Motor neuron (in vitro differentiated cells): Measurements from ENCODE around the gene LSM4. TPM values are rescaled to one million over a fixed set of nuclear protein-coding genes. Genes with fewer than 3 reads are reported as not detected.
"Not testable (repeated sequence)": the region's sequence is repeated elsewhere in the genome, so short reads cannot be mapped to it uniquely, and the experiment has no call there.

Experiments
- ATAC-seq, 8 experiments: fragments of 200-7000 bp; cut with Tn5 transposase; replicated peaks in 6 of 8; 2 replicates each; pipeline ENCODE4 v1.8.0; 2021; ENCODE audit warnings: mild to moderate bottlenecking in 8 of 8, moderate library complexity in 8 of 8
- H3K27ac ChIP-seq, 2 donors: fragments of 250-450 bp; sonication (Bioruptor Pico); 2 replicates each; pipeline ENCODE4 v1.9.0; 2021; ENCODE audit warnings: antibody characterized with exemption in 2 of 2, mild to moderate bottlenecking in 2 of 2, moderate library complexity in 1 of 2
- H3K4me1 ChIP-seq, 2 donors: fragments of 250-450 bp; sonication (Bioruptor Pico); replicated peaks in 1 of 2; 2 replicates each; pipeline ENCODE4 v1.6.1; 2021; ENCODE audit warnings: antibody characterized with exemption in 2 of 2, mild to moderate bottlenecking in 2 of 2, moderate library complexity in 1 of 2
- H3K4me3 ChIP-seq, 5 donors: fragments of 250-450 bp; sonication (Bioruptor Pico); 2 replicates each; pipeline ENCODE4 v1.9.0; 2021; ENCODE audit warnings: antibody characterized with exemption in 5 of 5, mild to moderate bottlenecking in 5 of 5, moderate library complexity in 4 of 5
- WGBS, 10 experiments: fragments of 450-650 bp; shearing (Covaris generic); methylation state at CpG; one replicate each; pipeline ENCODE4 v1.0.0; 2022; 5-methylcytosine and 5-hydroxymethylcytosine counted together
- in situ Hi-C, 9 experiments: fragments of 400-800 bp; cut with MboI; loops; one replicate each; pipeline ENCODE4 v1.15.0; 2021; ENCODE audit warnings: low sequenced_read_pairs in 9 of 9, low pct_unique_long_range_greater_than_20kb in 2 of 9; ENCODE audit not compliant: unreplicated experiment in 9 of 9
- total RNA-seq, 8 experiments: library from RNA; unstranded; fragments of 300-600 nt; gene quantifications; 2 replicates each; pipeline versions ENCODE4 v1.2.3 to v1.2.4, GENCODE V29; 2022

The LSM4 gene
- total RNA-seq: 100 to 1,000 TPM in 7 of 8 experiments, 10 to 100 TPM in 1; 87.3 to 240 (median 151) TPM

GRCh38 chr19:18322759-18323460, at the start of gene LSM4:
LSM4 (minus strand) TSS chr19:18323076; CDS start chr19:18323020, 56 bp downstream.
- ATAC-seq: peak; percentile 90 to 96 (median 95)
- WGBS, 10 experiments: 0 to 4% (median 0%) methylated on average over 1 to 8 of the region's 75 CpGs; no CpG with 5 or more reads in 4 of the 10 experiments
- H3K27ac ChIP-seq: peak within 1 kb of the TSS; percentile 80 to 82
- in situ Hi-C loops: loop anchor here in 2 of 9 experiments (10.0 kb wide), 1 partner anchor 48 kb away; the partner anchor contains the start of gene IQCN (in 2 of the 2)
- H3K4me1 ChIP-seq: peaks cover 17% of the 10 kb centered on the region in 2 donors
- peak within 1 kb of the TSS; percentile 54 to 89 (median 59) for H3K4me3 ChIP-seq

GRCh38 chr19:18368504-18369222, 45.8 kb upstream of the LSM4 start:
- H3K27ac ChIP-seq: peak overlapping the region in 1 of 2 donors; percentile 50
- peaks cover 28 to 33% of the 10 kb centered on the region in 2 donors for H3K4me1 ChIP-seq
- in situ Hi-C loops: no loop called here
- H3K4me3 ChIP-seq: no peak overlapping the region
- 38 to 100% (median 77%) methylated on average over 1 to 4 of the region's 15 CpGs; no CpG with 5 or more reads in 3 of the 10 experiments for WGBS, 10 experiments
- ATAC-seq: no peak

GRCh38 chr19:18366021-18366435, 43.2 kb upstream of the LSM4 start:
- ATAC-seq: no peak
- H3K4me1 ChIP-seq: peaks cover 26 to 30% of the 10 kb centered on the region in 2 donors
- WGBS, 10 experiments: 60 to 100% (median 92%) methylated on average over 1 to 2 of the region's 2 CpGs; no CpG with 5 or more reads in 2 of the 10 experiments
- peak overlapping the region; percentile 90 to 91 for H3K27ac ChIP-seq
- H3K4me3 ChIP-seq: no peak overlapping the region
- in situ Hi-C loops: no loop called here

- peaks cover 26 to 30% of the 10 kb centered on the region in 2 donors for H3K4me1 ChIP-seq
- ATAC-seq: peak; percentile 79 to 94 (median 88)
- WGBS, 10 experiments: 0 to 11% (median 0%) methylated on average over 1 to 5 of the region's 15 CpGs; no CpG with 5 or more reads in 5 of the 10 experiments
- no peak overlapping the region for H3K4me3 ChIP-seq
- H3K27ac ChIP-seq: peak overlapping the region; percentile 90 to 91
- in situ Hi-C loops: no loop called here
Observed at GRCh38 chr19:18364826-18365528, 42.1 kb upstream of the LSM4 start.

GRCh38 chr19:18364277-18364825, 41.5 kb upstream of the LSM4 start:
- 40 to 100% (median 65%) methylated on average over 1 to 6 of the region's 11 CpGs; no CpG with 5 or more reads in 2 of the 10 experiments for WGBS, 10 experiments
- peak in 7 of 8 experiments; percentile 4 to 53 (median 35) for ATAC-seq
- H3K27ac ChIP-seq: peak overlapping the region; percentile 90 to 91

GRCh38 chr19:18363787-18364186, 40.9 kb upstream of the LSM4 start:
- WGBS, 10 experiments: 60 to 96% (median 88%) methylated on average over 3 to 6 of the region's 6 CpGs; no CpG with 5 or more reads in 3 of the 10 experiments
- Histone ChIP-seq H3K27ac (peak overlapping the region; percentile 90 to 91), H3K4me1 (peaks cover 24 to 26% of the 10 kb centered on the region in 2 donors), H3K4me3 (no peak overlapping the region)
- no peak for ATAC-seq
- in situ Hi-C loops: no loop called here

More at GRCh38 chr19:18364277-18364825, 41.5 kb upstream of the LSM4 start:
- in situ Hi-C loops, H3K4me3 ChIP-seq: not testable (repeated sequence)
- peaks cover 26 to 30% of the 10 kb centered on the region in 2 donors for H3K4me1 ChIP-seq

- no peak overlapping the region for H3K27ac ChIP-seq
- peaks cover 21 to 26% of the 10 kb centered on the region in 2 donors for H3K4me1 ChIP-seq
- in situ Hi-C loops: no loop called here
- H3K4me3 ChIP-seq: no peak overlapping the region
- WGBS, 10 experiments: 60 to 100% (median 96%) methylated on average over 1 to 15 of the region's 17 CpGs; no CpG with 5 or more reads in 3 of the 10 experiments
- ATAC-seq: no peak
Observed at GRCh38 chr19:18362934-18363542, 40.2 kb upstream of the LSM4 start.

- no peak for ATAC-seq
- 88 to 100% (median 95%) methylated on average over 2 to 8 of the region's 8 CpGs for WGBS, 10 experiments
- Histone ChIP-seq H3K4me1 (peaks cover 21 to 26% of the 10 kb centered on the region in 2 donors), H3K27ac (no peak overlapping the region), H3K4me3 (no peak overlapping the region)
- in situ Hi-C loops: no loop called here
Observed at GRCh38 chr19:18361646-18362045, 38.8 kb upstream of the LSM4 start.

GRCh38 chr19:18357041-18357440, 34.2 kb upstream of the LSM4 start:
- 80 to 100% (median 100%) methylated on average over 1 of the region's 3 CpGs; no CpG with 5 or more reads in 2 of the 10 experiments for WGBS, 10 experiments
- Histone ChIP-seq H3K4me3 (no peak overlapping the region), H3K27ac (no peak overlapping the region), H3K4me1 (no peaks in the 10 kb centered on the region)
- no peak for ATAC-seq
- in situ Hi-C loops: loop anchor here in 2 of 9 experiments (10.0 kb wide), 1 partner anchor 48 kb away; no protein-coding TSS in a partner anchor

GRCh38 chr19:18354743-18355142, 31.9 kb upstream of the LSM4 start:
- in situ Hi-C loops: loop anchor here in 2 of 9 experiments (10.0 kb wide), 1 partner anchor 50 kb away; no protein-coding TSS in a partner anchor
- H3K4me1 ChIP-seq, ATAC-seq, H3K4me3 ChIP-seq, H3K27ac ChIP-seq: not testable (repeated sequence)
- 83 to 100% (median 100%) methylated on average over 1 to 4 of the region's 7 CpGs; no CpG with 5 or more reads in 2 of the 10 experiments for WGBS, 10 experiments

GRCh38 chr19:18353378-18354005, 30.6 kb upstream of the LSM4 start:
- in situ Hi-C loops: loop anchor here in 2 of 9 experiments (10.0 kb wide), 1 partner anchor 51 kb away; no protein-coding TSS in a partner anchor
- Histone ChIP-seq H3K4me1 (no peaks in the 10 kb centered on the region), H3K27ac (no peak overlapping the region), H3K4me3 (no peak overlapping the region)
- ATAC-seq: no peak
- 50 to 100% (median 91%) methylated on average over 1 to 6 of the region's 8 CpGs; no CpG with 5 or more reads in 4 of the 10 experiments for WGBS, 10 experiments
